ENCODE measurements around the gene VAPB. TPM values are rescaled to one million over a fixed set of nuclear protein-coding genes. Genes with fewer than 3 reads are reported as not detected.

Gene VAPB
- total RNA-seq, 4 donors from 2014 or later, result 37.8 to 53.3 (median 39.2) TPM

DNA sequence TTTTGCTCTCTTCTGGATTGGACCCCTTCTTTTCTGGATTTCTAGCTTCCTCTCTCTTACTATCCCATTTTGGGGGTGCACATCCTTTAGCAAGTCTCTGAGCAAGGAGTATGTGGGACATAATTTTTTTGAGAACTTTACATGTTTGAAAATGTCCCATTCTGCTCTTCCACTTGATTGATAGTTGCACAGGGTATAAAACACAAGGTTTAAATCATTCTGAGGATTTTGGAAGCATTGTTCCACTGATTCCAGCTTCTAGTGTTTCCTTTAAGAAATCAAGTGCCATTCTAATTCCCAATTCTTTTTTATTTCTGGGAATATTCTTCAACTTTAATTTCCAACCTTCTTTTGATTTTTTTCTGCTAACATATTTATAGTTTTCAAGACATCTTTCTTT, 65.4 kb downstream of the VAPB start:
- DNase-seq, result no peak
- Histone ChIP-seq H3K36me3 (no peaks in the 10 kb centered on the region), H3K27me3 (no peaks in the 10 kb centered on the region), H3K4me3 (replicated peaks in 1 of 3) (no peak overlapping the region), H3K4me1 (peaks cover 17 to 23% of the 10 kb centered on the region in 2 donors), H3K9me3 (no peaks in the 10 kb centered on the region), H3K27ac (peak overlapping the region in 2 of 3 donors; percentile 77 to 79)
- TF ChIP-seq, protein P1, sequence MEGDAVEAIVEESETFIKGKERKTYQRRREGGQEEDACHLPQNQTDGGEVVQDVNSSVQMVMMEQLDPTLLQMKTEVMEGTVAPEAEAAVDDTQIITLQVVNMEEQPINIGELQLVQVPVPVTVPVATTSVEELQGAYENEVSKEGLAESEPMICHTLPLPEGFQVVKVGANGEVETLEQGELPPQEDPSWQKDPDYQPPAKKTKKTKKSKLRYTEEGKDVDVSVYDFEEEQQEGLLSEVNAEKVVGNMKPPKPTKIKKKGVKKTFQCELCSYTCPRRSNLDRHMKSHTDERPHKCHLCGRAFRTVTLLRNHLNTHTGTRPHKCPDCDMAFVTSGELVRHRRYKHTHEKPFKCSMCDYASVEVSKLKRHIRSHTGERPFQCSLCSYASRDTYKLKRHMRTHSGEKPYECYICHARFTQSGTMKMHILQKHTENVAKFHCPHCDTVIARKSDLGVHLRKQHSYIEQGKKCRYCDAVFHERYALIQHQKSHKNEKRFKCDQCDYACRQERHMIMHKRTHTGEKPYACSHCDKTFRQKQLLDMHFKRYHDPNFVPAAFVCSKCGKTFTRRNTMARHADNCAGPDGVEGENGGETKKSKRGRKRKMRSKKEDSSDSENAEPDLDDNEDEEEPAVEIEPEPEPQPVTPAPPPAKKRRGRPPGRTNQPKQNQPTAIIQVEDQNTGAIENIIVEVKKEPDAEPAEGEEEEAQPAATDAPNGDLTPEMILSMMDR (IDR thresholded peaks at IDR 0.05), result no peak
- no peak for TF ChIP-seq POLR2A (IDR thresholded peaks at IDR 0.05)
- intact Hi-C loops (cut with DNase I), result loop anchor here (10.0 kb wide), 1 partner anchor 150 kb away; the partner anchor contains the start of gene RAB22A

DNA sequence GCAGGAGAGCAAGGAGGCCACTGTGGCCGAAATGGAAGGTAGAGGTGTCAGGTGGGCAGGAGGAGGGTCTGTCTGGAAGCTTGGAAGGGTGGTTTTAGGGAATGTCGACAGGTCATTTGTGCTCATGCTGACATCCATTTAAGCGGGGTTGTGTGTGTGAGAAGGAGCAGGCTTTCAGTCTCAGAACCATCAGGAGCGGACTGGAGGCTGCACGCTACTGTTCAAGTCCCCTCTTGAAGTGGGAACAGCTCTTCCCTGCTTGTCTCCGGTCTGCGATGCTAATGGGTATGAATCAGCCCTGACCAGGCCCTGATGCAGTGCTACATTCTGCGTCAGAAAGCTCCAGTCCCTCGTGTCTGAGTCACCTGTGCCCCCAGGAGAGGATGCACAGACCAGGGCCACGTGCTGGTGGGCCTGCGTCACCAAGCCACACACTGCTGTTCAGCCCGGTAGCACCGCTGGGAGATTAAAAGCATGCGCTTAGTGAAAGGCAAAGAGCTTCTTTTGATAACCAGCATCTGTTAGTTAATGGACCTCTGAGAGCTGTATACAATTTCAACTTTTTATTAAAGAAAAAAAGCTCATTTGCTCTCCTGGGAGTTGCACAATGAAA, 68.2 kb downstream of the VAPB start:
- no peak for DNase-seq
- H3K27me3 ChIP-seq, result no peaks in the 10 kb centered on the region
- no peak for TF ChIP-seq POLR2A (IDR thresholded peaks at IDR 0.05)
- TF ChIP-seq, protein P1 (IDR thresholded peaks at IDR 0.05), result no peak
- peaks cover 16 to 21% of the 10 kb centered on the region in 2 donors for H3K4me1 ChIP-seq
- no peak overlapping the region for H3K4me3 ChIP-seq (replicated peaks in 1 of 3)
- no peaks in the 10 kb centered on the region for H3K9me3 ChIP-seq
- no peaks in the 10 kb centered on the region for H3K36me3 ChIP-seq
- 91 to 92% methylated on average over 10 to 14 of the region's 14 CpGs for WGBS, 2 donors
- no peak overlapping the region for H3K27ac ChIP-seq
- intact Hi-C loops (cut with DNase I), result loop anchor here (10.0 kb wide), 1 partner anchor 152 kb away; the partner anchor contains the start of gene RAB22A

DNA sequence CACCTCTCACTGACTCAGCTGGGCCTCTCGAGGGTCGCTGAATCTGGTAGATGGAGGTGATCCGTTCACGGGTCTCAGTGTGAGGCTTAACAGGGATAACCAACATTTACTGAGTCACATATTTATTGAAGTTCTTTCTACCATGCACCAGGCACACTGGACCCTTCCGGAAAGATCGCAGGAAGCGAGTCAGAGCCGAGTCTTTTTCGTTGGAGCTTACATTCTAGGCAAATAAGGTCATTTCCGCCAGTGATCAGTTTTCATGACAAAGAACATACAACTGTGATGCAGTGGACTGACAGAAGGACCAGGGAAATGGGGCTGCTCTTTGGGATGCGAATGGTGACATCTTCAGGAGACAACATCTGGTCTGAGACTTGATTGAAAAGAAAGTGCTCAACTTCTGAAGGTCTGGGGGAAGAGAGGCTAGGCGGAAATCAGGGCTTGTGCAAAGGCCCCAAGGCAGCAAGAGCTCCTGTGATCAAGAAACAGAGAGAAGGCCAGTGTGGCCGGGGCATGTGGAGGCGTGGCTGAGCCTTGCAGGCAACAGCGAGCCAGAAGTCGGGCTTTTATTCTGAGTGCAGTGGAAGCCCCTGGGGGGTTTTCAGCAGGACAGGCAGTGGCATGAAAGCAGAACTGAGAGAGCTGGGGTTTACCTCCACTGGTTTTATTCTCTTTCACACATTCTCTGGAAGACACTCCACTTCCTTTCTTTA, 69.5 kb downstream of the VAPB start:
- intact Hi-C loops (cut with DNase I), result loop anchor here (10.0 kb wide), 1 partner anchor 154 kb away; the partner anchor contains the start of gene RAB22A
- Histone ChIP-seq H3K9me3 (no peaks in the 10 kb centered on the region), H3K36me3 (no peaks in the 10 kb centered on the region), H3K27ac (no peak overlapping the region), H3K4me1 (peaks cover 9% of the 10 kb centered on the region in 2 donors), H3K27me3 (no peaks in the 10 kb centered on the region), H3K4me3 (replicated peaks in 1 of 3) (no peak overlapping the region)
- TF ChIP-seq, protein P1 (IDR thresholded peaks at IDR 0.05), result no peak
- DNase-seq, result no peak
- WGBS, 2 donors, result 87% methylated on average over 16 of the region's 16 CpGs

DNA sequence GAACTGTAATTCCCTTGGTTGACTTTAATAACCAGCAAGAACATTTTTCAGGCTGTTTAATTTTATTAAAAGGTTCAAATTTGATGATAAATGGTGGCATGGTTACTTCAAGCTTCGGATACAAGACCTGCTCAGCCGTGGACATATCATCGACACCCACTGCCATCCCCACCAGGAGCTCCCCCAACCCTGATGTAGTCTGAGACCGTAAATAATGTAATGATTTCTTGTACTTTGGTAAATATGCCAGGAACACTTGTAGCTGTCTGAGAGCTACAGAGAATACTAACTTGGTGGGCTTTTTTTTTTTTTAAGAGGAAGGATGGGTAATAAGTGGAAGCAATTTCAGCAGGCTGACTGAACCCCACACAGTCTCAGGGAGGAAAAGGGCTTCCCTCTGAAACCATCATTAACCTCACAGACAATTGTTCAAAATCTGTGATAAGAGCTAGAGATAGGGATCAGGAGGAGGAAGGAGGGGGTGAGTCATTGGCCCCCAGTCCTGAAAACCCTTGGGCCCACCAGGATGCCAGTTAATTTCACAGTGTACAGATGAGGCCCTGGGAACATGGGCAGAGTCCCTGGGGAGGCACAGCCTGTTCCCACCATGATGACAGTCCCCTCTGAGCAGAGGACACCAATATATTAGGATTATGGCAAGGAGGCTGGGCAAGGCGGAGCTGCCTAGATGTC, 70.2 kb downstream of the VAPB start:
- no peaks in the 10 kb centered on the region for H3K27me3 ChIP-seq
- intact Hi-C loops (cut with DNase I), result loop anchor here (10.0 kb wide), 1 partner anchor 154 kb away; the partner anchor contains the start of gene RAB22A
- DNase-seq, result no peak
- H3K4me1 ChIP-seq, result peaks cover 2% of the 10 kb centered on the region in 2 donors
- no peak for TF ChIP-seq POLR2A (IDR thresholded peaks at IDR 0.05)
- TF ChIP-seq, protein P1 (IDR thresholded peaks at IDR 0.05), result no peak
- H3K27ac ChIP-seq, result no peak overlapping the region
- no peaks in the 10 kb centered on the region for H3K36me3 ChIP-seq
- WGBS, 2 donors, result 90% methylated on average over 5 of the region's 5 CpGs
- no peaks in the 10 kb centered on the region for H3K9me3 ChIP-seq
- no peak overlapping the region for H3K4me3 ChIP-seq (replicated peaks in 1 of 3)
